ENCODE measurements around the gene EIF4EBP2.

DNA sequence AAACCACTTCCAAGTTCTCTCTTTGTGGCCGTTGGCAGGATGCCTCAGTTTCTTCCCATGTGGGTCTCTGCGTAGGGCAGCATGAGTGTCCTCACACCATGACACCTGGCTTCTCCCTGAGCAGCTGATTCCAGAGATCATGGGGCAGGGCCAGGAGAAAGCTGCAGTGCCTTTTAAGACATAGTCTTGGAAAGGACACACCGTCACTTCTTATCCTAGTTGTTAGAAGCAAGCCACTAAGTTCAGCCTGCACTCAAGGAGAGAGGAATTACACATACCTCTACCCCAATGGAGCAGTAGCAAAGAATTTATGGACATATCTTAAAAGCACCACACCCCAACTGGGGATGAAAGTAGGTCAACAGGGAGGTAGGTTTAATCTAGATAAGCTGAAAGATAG lies 21.2 kb downstream of the EIF4EBP2 start:
- no peak for TF ChIP-seq EP300 (IDR thresholded peaks at IDR 0.05)
- TF ChIP-seq, protein P1, sequence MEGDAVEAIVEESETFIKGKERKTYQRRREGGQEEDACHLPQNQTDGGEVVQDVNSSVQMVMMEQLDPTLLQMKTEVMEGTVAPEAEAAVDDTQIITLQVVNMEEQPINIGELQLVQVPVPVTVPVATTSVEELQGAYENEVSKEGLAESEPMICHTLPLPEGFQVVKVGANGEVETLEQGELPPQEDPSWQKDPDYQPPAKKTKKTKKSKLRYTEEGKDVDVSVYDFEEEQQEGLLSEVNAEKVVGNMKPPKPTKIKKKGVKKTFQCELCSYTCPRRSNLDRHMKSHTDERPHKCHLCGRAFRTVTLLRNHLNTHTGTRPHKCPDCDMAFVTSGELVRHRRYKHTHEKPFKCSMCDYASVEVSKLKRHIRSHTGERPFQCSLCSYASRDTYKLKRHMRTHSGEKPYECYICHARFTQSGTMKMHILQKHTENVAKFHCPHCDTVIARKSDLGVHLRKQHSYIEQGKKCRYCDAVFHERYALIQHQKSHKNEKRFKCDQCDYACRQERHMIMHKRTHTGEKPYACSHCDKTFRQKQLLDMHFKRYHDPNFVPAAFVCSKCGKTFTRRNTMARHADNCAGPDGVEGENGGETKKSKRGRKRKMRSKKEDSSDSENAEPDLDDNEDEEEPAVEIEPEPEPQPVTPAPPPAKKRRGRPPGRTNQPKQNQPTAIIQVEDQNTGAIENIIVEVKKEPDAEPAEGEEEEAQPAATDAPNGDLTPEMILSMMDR (IDR thresholded peaks at IDR 0.05): no peak

Measured in tibial nerve (tissue), 4 donors.